ENCODE data around the gene PTPRG. TPM values are rescaled to one million over a fixed set of nuclear protein-coding genes. Genes with fewer than 3 reads are reported as not detected.
A peak's percentile ranks its signal among the peaks of the same experiment; 100 is the strongest.
"Not testable (repeated sequence)": the region's sequence is repeated elsewhere in the genome, so short reads cannot be mapped to it uniquely, and the experiment has no call there.

The PTPRG gene
- polyA plus RNA-seq, 1 donor, result 95.1 TPM

DNA sequence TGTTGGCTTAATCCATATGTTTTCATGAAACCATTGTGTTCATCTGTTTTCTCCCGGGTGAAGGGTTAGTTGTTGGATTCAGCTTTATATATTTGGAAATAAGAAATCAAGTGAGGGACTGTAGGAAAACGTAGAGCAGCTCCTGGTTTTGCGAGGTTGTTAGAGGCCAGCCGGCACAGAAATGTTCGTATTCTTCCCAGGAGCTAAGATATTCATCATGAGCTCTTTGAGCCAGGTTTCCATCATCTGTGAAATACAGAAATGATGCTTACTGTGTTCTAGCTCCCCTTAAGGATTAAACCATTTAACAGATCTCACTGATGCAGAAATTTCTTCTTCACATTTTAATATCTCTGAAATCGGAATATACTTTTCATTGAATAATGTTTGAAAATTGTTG is 235.5 kb downstream of the PTPRG start:
- no peak for DNase-seq

DNA sequence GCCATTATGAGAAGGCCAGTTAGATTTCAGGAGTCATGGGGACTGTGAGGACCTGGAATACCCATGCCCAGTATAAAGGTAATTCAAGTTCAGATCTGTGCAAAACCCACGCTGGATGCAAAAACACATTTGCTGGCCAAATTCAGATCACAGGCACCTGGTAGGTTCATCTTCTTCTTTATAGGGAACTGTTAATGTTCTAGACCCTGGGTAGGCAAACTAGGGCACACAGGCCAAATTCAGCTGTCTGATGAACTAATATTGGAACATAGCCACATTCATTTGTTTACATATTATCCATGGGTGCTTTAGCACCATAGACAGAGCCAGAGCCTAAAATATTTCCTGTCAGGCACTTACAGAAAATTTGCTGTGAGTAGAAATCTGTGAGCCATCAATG is 241.4 kb downstream of the PTPRG start:
- DNase-seq, result no peak

DNA sequence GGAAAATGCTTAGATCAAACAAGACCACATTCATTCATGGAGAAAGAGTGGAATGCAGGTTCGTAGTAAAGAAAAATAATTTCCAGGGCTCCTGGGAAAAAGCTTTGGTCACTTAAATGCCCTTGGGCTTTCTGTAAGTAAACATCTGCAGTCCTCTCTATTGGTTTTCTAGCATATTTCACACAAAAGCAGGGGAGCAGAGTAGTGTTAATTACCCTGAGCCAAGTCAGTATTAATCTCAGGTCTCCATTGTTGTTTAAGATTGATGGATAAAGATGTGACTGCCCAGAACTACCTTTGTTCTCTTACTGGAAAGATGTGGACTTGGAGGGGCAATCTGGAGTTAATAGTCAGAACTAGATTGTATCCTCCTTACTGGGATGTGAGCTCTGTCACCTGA is 242.6 kb downstream of the PTPRG start:
- no peak for DNase-seq

DNA sequence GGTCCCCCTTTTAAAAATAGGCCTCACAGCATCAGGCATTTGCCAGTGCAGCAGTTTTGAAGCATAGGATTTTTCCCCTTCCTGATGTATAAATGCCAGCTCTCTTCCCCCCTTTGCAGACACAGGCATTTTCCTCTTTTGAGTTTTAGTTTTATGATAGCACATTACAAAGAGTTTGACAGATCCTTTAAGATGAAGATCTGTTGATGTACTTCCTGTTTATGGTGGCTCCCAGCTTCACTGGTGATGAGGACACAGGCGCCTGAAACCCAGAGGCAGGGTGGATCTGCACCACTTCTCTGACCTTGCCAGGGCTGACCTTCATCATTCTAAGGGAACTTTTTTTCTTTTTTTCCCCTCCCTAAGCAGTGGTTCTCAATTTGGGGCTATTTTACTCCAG is 243.4 kb downstream of the PTPRG start:
- DNase-seq, result no peak

DNA sequence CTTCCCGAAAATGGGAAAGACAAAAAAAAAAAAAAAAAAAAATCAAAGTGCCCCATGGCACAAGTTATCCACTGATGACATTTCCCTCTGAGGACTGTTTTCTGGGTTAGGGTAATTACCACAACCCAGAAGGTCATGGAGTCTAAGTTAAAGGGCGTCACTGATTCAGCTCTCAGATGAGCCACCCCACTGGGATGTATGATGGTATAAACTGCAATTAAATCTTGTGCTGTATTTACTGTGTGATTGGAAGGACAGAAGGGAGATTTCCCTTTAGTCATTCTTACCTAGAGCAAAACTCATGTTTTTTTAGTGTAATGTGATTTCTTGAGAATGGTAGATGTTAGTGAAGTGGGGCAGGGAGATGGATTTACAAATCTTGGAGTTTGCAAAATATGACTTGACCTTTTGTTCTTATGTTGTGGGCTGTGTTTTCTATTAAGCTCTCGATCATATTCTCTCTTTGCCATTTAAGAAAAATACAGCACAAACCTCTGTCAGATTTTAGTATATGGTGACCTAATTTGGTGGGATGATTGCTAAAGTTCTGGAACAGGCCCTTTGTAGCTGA is 244.2 kb downstream of the PTPRG start:
- no peak for DNase-seq

DNA sequence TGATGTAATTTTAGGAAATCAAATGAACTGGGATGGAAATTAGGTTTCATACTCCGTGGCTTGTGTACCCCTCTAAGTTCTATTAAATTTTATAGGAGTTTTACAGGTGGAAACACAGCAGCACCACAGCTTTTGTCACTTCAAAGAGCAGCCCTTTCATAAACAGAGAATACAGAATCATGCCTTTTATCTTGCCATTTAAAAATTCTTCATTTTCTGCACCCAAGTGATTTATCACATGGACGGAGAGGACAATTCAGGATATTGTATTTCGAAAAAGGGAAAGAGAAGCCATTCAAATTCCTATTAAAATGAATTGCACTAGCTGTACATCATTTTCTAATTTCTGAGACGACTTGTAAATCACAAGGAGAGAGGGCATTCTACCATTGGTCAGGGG is 245.4 kb downstream of the PTPRG start:
- no peak for DNase-seq

DNA sequence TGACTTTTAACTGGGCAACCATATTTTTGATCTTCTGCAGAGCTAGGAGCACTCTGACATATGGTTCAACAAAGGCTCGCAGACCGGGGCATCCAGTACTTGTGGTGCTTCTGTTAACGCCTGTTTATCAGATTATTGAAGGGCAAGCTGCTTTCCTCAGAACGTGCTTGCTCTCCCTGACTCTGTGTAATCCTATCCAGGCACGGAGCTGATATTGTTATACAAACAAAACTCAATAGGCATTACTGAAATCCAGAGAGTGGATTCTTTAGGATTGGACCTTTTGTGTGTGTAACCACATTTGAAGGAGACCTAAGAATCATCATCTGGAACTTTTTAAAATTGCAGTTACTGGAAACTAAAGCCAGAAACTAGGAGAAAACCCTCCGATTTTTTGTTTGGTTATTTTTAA is 246.5 kb downstream of the PTPRG start:
- no peak for DNase-seq

DNA sequence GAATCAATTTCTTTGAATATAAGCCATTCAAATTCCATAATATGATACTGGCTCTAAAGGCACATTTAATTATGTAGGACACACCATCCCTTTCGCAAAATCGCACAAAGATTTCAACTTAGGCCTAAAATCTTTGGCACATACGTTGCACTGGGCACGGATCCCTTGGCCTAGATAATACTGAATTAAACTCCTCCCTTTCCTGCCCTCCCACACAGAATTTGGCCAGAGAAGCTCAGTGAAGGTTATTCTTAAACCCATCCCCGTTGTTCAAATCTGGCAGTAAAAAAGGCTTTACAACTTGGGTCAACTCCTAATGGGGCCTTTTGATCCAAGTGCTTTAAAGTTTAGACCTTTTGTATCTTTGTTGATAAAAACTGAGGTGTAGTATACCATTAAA is 247.2 kb downstream of the PTPRG start:
- no peak for DNase-seq

DNA sequence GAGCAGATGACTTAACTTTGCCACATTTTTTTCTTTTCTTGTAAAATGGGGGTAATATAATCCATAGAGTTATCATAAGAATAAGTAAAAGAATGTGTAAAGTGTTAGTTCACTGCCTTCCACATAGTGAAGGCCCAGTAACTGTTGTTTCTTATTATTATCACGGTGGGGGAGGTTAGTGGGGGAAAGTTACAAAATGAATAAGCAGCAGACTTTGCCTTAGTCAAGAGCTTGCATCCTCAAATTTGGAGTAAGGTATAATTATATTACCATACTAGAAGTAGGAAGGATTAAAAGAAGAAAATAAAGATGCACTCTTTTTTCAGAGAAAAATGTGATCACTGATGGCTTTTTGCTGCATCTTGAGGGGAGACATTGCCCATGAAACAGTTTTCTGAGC is 247.6 kb downstream of the PTPRG start:
- DNase-seq, result no peak

DNA sequence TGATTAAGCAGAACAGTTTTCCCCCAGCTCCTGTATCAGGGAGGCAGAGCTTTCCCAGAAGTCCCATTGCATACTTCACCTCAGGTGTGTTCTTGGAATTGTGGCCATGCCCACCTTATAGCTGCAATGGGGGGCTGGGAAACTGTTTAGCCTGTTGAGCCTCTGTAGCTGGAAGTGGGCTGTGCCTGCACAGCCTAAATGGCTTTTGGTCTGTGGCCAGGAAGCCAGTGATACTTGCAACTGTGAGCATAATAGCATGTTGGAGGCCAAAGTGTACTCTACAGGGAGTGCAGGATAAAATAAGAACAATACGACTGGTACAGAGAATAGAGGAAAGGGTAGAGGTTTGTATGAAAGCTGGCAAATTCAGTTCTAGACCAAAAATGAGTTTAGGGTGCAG is 248.5 kb downstream of the PTPRG start:
- DNase-seq, result peak; percentile 40

DNA sequence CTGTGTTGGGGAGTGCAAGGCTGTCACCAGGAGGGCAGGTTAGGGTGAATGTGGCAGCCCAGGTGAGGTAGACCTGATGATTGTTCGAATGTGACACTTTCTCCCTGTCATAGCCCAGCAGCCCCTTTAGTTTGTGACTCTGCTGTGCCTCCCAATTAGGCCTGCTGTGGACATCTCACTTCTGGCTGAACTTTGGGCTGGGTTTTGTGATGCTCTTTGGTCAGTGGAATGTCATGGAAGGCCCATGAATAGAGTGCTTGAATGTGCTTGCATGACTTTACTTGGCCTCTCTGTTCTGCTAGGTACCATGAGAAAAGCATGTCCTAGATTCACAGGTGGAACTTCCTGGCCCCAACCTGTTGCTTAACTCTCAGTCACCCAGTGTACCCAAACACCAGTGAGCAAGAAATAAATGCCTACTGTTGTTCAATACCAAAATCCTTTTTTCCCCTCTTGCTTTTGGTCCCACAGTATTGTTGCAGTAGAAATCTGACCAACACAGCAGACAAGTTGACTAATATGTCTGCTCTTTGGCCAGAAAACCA is 249.7 kb downstream of the PTPRG start:
- DNase-seq, result no peak

DNA sequence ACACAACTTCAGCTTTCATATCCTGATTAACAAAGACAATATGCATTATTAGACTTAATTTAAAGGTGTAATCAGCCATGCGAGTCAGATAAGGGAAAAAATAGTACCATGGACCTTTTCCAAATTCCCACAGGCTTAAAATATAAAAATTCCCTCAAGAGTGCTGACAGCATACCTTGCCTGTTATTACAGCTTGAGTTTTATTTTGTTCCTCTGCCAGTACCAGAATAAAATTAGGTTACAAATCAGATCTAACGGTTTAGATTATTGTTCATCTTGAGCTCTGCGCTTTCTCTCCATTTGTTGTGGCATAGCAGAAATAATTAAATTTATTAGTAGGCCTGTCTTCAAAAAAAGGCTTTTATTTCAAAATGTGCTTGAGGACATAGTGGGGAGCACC is 250.3 kb downstream of the PTPRG start:
- DNase-seq, result no peak

DNA sequence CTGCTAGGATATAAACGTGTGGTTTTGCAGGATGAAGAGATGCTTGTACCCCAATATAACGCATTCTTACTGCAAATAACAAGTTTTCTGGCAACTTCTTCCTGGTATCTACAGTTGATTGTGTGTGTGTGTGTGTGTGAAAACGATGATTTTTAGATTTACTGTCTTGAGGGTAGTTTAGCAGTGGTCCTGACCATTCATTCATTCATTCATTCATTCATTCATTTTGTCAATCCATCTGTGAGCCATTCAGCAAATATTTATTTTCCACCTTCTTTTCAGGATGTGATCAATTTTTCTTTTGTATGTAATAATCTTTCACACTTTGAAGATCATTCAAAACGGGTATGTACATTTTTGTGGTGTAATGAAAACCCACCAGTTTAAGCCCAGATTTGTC is 250.7 kb downstream of the PTPRG start:
- no peak for DNase-seq

DNA sequence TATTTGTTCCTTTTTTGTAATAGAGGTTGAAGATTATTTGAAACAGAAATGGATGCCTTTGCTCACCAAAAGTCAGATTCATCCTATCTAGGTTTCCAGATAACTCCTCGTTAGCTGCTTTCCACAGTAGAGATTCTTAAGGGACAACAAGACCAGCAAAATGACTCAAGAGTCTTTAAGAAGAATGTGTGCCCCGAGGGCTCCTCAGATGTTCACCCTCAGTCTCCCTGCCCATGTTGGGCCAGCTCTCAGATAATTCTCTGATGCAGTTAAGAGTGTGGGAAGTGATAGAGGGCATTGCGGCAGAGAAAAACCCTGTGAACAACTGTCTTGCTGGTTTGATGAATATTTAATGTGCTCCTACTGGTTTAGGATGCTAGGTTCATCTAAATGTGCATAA is 251.1 kb downstream of the PTPRG start:
- no peak for DNase-seq

DNA sequence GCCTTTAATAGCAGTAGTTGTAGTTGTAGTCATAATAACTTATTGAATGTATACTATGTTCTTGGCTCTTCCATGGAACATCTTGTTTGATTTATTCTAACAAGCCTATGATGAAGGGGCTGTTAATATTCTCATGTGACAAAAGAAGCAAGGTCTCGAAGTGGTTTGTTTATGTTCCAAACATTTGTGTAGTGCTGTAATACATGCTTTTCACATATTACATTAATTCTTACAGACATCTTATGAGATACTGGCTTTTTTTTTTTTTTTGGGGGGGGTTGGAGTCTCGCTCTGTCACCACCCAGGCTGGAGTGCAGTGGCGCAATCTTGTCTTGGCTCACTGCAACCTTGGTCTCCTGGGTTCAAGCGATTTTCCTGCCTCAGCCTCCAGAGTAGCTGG is 252.3 kb downstream of the PTPRG start:
- no peak for DNase-seq

DNA sequence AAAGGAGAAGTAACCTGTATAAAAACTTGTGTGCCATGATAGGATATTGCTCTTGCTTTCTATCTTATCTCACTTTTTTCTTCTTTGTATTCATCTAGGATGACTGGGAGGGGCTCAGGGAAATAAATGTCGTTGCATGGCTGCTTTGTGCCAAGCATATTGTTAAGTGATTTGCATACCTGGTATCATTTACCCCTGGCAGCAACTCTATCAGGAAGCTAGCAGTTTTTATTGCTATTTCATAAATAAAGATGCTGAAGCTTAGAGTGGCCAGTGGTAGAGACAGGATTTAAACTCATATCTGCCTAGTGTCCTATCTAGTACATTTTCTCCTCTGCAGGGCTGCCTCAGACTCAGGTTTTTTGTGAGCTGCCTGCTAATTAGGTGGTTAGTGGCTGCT is 253.3 kb downstream of the PTPRG start:
- DNase-seq, result no peak

DNA sequence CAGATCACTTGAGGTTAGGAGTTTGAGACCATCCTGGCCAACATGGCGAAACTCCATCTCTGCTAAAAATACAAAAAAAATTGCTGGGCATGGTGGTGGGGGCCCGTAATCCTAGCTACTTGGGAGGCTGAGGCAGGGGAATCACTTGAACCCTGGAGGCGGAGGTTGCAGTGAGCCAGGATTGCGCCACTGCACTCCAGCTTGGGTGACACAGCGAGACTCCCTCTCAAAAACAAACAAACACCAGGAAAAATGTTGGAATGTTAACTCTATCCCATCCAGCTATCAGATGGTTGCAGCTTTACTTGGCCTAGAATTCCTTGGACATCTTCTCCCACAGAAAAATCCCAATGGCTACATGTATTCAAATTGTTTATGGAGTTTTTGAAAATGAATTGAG is 254.9 kb downstream of the PTPRG start:
- not testable (repeated sequence) for DNase-seq

DNA sequence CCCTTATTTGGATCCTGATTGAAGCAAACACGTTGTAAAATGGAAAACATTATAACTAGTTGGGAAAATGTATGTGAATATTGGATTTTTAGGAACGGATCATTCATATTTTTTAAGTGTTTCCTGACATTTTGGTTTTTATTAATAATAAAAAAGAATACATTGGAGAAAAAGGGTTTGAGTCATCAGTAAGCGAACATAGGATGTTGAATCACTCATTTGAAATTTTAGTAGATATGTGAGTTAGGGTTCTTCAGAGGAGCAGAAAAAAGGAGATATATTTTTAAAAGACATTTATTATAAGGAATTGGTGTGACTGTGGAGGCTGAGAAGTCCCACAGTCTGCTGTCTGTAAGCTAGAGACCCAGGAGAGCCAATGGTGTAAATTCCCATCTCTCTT is 258.5 kb downstream of the PTPRG start:
- no peak for DNase-seq

DNA sequence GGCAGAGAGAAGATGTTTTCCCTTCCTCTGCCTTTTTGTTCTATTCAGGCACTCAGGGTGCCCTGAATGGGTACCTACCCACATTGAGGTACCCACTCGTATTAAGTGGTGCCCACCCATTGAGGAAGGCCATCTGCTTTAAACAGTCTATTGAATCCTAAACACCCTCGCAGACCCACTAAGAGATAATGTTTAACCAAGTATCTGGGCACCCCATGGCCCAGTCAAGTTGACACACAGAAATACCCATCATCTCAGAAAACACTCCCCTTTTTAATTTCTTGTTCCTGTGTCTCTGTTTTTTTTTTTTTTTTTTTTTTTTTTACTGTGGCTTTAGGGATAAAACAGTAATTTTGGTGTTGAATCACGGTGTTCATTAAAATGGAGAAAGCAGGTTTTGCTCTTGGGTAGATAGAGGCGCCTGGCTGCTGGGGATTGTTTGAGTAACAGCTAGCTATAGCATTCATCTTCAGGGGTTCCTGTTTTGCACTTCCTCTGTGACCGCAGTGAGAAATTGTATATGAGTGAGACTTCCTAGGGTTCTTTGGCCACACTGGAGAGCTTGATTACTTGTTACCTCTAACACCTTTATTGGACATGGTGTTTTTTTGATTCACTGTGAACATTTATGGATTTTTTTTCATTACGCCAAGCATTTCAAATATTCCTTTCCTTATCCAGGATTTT is 259.1 kb downstream of the PTPRG start:
- DNase-seq, result no peak

DNA sequence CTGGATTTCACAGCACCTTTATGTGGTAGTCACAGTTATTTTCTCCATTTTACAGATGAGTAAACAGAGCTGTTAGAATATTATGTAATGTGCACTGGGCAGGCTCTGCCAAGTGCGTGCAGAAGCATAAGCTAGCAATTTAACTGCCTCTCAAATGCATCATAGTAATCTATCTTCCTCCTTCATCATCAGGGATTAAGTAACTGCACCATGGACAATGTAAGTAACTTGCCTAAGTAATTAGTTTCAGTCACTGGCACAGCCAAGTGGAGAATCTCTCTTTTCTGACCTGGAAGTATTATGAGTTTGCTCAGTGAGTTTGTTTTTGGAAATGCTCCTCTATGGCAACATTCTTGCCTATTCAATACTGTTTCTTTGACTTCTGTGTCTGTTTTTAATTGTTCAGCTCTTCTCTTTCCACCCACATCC is 260.5 kb downstream of the PTPRG start:
- DNase-seq, result no peak

DNA sequence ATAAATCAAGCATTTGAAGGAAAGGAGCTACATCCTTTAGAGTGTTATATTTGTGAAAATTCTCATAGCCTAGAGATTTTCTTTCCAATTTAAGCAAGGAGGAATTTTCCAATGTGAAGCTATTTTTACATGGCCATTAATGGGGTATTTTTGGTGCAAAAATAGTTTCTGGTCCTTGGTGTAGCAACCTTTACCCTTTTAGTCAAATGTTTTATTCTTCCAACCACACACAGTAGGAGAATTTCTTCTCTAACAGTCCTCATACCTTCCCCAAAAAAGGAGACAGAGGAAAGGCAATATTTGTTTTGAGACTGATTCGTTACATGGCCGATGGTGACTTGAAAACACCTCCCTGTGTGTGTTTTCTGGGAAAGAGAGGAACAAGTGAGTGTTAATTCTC is 261.2 kb downstream of the PTPRG start:
- DNase-seq, result no peak

DNA sequence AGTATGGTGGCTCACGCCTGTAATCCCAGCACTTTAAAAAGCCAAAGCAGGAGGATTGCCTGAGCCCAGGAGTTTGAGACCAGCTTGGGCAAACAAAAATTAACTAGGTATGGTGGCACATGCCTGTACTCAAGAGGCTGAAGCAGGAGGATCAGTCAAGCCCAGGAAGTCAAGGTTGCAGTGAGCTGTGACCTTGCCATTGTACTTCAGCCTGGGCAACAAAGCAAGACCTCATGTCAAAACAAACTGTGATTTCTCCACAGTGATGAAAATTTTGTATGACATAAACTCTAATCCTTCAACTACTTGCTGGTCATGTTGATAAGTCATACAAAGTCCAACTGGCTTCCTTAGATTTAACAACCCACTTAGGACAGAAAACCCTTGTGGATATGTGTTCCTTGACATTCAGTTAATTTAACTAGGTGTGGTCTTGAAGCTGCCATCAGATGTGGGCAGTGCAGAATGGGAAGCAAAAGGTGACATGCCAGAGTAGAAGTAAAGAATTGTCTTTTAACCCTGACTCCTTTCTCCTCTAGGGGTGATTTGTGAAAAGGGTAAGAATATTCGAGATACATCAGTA is 263.3 kb downstream of the PTPRG start:
- no peak for DNase-seq

DNA sequence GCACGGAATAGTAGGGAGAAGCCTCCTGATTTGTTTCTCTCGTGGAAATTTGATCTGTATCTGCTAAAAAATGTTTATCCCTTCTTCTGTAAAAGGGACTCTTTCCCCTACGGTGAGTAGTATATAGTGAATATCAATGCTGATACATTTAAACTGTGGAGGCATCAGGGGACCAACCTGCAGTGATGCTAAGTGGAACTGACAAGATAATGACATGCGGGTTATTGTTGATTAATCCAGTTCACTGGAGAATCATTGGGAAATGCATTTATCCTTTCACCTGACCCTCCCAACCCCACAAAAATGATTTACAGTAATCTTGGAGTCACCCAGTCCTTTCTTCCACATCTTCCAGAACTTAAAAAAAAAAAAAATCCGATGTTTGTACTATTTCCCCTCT is 264.8 kb downstream of the PTPRG start:
- DNase-seq, result no peak
